ENCODE results near the gene TCEANC.
"Not testable (repeated sequence)": the region's sequence is repeated elsewhere in the genome, so short reads cannot be mapped to it uniquely, and the experiment has no call there.

Gene TCEANC, protein sequence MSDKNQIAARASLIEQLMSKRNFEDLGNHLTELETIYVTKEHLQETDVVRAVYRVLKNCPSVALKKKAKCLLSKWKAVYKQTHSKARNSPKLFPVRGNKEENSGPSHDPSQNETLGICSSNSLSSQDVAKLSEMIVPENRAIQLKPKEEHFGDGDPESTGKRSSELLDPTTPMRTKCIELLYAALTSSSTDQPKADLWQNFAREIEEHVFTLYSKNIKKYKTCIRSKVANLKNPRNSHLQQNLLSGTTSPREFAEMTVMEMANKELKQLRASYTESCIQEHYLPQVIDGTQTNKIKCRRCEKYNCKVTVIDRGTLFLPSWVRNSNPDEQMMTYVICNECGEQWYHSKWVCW

DNA sequence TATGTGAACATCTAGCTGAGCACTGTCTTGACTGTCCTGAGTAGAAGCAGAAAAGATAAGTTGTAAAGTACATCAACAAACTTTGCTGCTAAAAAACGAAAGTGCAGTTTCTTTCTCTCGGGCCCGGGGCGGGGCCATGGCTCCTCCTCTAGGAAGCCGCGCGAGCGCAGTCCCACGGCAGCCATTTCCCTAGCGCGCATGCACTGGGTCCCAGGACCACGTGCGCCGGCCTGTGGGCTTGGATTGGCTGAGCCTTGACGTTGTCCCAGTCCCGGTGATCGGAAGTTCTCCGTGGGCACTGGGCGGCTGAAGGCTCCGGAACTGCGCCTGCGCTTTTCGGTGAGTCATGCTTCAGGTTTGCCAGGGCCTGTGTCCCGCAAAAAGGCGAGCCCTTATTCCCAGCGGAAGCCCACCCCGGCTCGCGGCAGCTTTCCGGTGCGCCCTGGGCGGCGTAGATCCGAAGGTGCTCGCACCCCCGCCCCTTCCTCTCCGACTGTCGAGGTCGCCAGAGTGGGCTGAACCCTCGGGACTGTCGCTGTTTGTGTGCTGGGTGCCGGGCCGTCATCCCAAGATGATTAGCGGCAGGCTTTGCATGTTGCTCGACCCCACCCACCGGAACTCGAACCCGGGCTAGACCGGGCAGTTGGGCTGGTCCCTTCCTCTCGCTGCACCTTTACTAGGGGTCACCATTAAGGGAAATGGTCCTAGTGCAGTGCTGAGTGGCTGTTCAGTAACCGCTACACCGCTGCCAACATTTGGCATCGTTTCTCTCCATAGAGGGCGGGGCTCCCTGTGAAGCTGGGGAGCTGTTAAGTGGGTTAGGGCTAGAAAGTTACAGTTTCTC lies at the start of gene TCEANC:
Gene TCEANC, plus strand, starts transcription at position 292 of the 844 bp plus-strand sequence. CDS start 9,368 bp downstream, outside the sequence.
- peak; percentile 95 for DNase-seq

DNA sequence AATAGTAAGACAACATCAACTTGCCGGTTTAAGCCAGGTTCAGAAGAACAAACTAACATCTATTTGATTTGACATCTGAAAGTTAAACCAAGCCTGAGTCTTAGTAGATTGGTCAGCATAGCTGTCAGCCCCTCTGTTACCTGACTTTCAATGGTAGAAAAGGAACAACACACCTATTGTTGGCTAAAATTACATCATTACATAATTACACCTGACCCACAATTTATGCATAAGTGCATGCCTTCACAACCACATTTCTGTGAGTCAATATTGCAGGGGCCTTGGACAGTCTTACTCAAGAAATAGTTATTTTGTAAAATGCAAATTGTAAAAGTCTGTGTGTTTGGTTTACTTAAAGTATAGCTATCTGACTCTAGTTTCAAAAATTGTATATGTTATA lies 47.3 kb upstream of the TCEANC start:
- DNase-seq = no peak

DNA sequence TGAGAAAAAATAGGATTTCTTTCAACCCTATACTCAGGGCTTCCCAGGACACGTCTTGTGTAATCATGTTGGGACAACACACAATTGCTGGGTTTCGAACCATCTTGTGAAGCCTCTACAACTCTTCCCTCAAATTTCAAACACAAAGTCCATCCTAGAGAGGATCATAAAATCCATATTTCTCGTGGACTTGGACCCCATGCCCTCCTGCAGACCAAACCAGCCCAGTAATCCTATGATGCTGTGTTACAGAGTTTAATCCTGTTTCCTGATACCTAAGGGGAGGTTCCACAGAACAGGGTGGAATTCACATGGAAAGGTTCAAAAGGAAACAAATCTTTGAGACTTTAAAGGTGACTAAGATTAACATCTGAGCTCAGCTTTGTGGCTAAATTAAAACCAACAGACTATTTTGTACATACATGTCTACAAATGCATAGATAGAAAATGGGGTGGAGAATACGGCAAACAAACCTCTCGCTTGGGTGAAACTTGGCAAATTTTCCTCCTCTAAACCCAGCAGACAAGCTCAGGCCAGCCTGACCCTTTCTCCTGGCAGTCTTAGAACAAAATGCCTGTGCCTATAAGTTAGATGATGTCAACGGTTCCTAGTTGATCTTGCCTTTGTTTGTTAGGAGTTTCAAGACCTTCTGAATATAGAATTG lies 45.5 kb upstream of the TCEANC start:
- DNase-seq = no peak

DNA sequence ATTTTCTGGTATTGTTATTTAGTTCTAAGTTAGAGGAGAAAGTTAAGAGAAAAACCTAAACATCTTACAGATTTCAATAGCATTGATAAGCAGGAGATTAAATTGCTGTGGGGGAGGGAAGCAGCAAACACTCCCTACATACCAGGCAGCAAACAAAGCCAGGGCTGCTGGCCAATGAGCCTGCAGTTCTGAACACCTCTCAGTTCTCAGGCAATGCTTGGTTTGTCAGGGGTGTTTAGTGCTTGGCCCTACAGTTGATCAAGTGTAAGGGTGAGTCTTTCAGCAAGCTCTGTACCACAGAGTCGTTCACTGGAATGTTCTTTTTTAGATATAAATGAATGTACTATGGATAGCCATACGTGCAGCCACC lies 45.0 kb upstream of the TCEANC start:
- DNase-seq = no peak

DNA sequence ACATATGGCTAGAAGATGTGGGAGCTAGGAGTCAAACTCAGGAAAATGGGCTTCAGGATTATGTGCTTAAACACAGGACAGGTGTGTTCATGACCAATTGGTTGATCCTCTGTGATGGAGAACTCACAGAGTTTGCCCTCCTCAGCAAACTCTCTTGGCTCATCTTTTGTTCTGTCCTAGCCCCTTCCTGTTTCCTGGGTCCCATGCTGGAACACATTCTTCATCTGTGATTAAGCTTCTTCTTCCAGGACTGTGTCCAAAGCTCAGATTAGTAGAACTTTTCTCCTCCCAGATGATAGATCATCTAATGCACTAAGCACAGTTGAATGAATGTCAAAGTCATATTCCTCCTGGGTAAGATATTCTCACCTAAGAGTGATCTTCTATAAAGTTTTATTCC lies 38.8 kb upstream of the TCEANC start:
- DNase-seq = no peak

DNA sequence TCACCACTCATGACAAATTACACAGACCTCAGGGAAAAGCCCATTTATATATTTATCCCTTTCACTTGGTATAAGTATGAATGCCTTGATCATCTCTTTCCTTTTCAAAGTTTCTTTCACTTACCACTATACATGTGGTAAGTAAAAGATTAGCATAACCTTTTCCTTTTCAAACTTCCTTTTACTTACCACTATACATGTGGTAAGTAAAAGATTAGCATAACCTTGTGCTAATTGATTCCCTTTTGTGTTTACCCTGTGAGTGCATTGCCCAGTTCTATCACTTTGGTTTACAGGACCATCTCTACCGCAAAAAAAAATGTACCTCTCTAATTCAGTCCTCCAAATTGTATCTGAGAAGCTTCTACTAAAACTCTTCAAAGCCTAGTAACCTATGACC lies 32.7 kb upstream of the TCEANC start:
- DNase-seq = no peak

DNA sequence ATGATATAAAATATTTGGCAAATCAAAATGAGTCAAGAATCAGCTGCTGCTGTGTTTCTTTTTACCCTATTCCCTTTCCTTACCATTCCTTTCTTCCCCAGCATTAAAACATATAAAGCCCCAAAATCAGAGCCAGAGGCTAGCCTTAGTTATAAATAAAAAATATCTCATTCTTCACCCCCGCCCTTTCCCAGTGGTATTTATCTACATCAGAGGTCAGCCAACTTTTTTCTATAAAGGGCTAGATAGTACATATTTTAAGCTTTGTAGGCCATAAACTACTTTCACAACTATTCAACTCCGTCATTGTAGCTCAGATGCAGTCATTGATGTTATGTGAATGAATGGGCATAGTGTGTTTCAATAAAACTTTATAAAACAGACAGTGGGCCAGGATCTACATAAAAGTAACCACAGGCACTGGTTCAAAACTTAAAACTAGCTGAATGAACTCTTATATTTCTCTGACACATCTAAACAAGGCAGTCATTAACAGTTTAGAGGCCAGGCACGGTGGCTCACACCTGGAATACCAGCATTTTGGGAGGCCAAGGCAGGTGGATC lies 30.5 kb upstream of the TCEANC start:
- DNase-seq = no peak

DNA sequence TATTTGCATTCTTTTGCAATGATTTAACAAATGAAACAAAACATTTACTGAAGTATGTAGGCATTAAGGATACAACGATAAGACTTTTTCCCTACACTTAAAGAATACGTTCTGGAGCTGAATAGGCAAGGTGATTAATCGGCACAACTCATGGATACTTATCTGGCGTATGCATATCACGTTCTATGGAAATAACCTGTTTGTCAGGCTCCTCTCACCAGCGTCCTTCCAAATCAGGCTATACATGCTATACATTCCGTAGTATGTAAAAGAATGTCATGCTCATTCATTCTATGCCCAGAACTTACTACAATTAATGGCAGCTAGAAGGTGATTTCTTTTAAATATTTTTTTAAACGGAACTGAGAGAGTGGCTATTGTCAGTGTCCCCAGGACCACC lies 25.6 kb upstream of the TCEANC start:
- no peak for DNase-seq

DNA sequence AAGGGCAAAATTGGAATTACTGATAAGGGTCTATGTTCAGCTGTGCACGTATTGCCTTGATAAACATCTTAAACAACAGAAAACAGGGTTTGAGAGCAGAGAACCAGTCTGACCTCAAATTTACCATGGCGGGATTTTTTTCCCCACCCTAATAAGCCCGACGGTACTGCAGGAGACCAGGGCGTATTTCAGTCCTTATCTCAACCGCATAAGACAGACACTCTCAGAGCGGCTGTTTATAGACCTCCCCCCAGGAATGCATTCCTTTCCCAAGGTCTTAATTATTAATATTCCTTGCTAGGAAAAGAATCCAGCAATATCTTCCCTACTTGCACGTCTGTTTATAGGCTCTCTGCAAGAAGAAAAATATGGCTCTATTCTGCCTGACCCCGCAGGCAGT lies 15.7 kb upstream of the TCEANC start:
- not testable (repeated sequence) for DNase-seq

DNA sequence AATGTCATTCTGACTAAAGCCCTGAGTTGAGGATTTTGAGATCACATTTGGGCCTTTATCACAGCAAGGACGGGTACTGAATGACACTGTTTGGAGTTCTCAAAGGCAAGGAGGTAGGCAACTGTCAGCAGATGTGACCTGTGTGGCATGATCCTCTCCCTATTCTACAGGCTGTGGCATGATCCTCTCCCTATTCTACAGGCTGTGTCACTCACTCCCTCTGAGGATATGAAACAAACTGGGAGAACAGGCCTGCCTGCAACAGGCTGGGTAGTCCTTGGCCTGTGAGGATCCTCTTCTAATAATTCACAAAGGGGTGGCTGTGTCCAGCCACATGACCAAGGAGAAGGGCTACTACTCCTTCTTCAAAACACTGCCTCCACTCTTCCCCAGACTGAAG lies 14.9 kb upstream of the TCEANC start:
- DNase-seq = no peak

DNA sequence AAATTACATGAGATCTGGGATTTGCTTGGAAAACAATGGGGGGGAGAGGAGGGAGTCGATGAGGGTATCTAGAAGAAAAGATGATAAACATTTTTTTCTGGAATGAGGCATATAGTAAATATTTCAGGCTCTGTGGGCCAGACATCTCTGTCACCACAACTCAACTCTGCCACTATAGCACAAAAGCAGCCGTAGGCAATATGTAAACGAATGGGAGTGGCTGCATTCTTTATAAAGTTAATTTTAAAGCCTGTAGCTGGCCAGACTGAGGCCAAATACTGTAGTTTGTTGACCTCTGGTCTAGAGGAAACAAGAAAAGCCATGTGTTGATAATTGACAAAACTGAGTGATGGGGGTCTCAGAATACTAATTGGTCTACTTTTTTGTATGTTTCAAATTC lies 14.1 kb upstream of the TCEANC start:
- DNase-seq = peak; percentile 6

DNA sequence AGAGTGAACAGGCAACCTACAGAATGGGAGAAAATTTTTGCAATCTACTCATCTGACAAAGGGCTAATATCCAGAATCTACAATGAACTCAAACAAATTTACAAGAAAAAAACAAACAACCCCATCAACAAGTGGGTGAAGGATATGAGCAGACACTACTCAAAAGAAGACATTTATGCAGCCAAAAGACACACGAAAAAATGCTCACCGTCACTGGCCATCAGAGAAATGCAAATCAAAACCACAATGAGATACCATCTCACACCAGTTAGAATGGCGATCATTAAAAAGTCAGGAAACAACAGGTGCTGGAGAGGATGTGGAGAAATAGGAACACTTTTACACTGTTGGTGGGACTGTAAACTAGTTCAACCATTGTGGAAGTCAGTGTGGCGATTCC lies 11.3 kb upstream of the TCEANC start:
- DNase-seq = not testable (repeated sequence)

DNA sequence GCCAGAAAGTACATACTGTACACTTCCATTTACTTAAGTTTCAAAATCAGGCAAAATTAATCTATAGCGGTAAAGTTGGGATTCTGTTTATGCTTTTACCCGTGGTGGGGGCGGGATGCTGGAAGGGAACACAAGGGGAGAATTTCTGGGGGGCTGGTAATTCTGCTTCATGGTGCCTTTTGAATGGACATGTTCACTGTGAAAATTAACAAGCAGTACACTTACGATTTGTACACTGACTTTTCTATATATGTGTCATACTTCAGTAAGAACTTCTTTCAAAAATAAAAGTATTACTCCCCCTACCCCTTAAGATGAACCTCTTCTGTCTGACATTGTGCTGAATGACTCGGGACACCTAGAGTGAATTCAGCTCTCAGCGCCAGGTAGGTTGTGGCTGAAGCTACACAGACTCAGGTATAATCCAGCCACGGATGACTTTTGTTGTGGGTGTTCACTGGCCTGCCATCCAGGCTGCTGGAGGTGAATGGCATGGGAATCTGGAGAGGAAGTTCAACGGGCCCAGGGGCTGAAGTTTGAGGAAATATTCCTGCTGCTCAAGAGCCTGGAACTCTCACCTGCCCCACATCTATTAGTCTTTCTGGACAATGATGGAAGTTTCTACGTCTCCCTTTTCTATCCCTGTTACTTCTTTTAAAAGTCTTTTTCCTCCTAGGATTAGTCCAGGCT lies 7.3 kb upstream of the TCEANC start:
- DNase-seq = no peak

DNA sequence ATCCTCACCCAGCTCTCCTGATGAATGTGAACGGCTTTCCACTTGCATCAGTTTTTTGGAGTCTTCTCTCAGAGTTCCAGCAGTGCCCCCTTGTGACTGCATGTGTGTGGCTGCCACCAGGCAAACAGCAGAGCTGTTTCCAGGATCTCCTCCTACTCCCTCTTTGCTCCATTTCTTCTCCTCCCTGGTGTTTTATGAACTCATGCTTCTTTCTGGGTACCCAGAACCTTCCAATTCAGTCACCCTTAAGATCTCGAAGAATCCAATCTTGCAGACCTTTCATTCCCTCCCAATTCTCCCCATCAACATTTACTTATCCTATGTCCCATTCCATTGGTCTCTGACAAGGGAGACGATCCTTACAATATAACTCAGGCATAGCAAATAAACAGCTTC lies 6.8 kb upstream of the TCEANC start:
- peak; percentile 74 for DNase-seq

DNA sequence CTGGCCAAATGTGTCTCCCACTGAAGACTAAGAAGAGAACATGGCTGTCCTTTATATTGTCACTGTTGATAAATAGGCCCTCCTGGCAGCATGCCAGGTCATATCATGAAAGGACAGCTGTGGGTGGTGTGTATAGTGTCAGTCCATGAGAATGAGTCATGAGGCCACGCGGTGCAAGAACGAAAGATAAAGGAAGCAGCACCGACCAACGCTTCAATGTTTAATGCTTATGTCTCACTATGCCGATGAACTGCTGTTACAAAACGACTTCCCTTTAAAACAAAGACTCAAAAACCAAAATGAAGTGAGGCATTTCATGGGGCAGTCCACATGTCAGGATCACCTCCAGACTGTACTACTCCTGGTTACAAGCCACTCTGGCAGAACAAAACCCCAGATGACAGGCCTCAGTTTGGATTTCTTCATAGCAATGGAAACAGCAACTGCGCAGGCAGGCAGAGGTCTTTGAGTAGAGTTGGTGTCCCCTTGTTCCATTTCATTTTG lies 5.2 kb upstream of the TCEANC start:
- DNase-seq = peak; percentile 25

DNA sequence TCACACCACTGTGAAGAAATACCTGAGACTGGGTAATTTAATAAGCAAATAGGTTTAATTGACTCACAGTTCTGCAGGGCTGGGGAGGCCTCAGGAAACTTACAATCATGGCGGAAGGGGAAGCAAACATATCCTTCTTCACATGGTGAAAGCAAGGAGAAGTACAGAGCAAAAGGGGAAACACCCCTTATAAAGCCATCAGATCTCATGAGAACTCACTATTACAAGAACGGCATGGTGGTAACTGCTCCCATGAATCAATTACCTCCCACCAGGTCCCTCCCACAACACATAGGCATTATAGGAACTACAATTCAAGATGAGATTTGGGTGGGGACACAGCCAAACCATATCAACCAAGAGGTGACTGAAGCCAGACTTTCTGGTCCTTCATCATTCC lies 4.6 kb upstream of the TCEANC start:
- not testable (repeated sequence) for DNase-seq

DNA sequence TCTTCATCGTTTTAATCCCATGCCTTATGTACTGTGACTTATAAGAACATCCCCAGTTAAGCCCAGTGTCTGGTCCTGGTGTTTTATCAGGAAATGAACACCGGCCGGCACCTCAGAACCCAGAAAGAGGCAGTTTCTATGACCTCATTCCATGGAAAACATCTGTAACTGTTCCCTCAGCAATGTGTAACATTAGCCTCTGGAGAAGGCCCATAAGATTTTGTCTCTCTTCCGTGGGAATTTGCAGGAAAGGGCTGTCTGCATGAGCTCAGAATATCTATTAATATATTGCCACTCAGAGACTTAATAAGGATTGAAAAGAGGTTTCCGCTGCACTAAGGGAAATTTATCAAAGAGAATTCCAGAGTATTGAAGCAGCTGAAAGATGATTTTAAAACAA lies 3.1 kb upstream of the TCEANC start:
- peak; percentile 42 for DNase-seq

DNA sequence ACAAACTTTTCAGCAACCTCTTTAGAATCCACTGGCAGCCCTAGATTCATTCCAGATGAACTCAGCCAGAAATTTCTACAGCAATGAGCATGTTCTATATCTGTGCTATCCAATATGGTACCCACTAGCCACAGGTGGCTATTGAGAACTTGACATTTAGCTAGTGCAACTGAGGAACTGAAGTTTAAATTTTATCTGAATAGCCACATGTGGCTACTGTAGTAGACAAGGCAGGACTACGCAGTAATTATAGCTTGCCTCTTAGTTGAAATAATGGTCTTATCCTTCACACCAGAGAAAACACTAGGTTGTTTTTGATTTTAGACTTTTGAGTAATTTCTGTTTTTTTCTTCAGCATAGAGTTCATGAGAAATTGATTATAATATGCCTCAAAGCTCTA lies 2.6 kb upstream of the TCEANC start:
- DNase-seq = no peak

DNA sequence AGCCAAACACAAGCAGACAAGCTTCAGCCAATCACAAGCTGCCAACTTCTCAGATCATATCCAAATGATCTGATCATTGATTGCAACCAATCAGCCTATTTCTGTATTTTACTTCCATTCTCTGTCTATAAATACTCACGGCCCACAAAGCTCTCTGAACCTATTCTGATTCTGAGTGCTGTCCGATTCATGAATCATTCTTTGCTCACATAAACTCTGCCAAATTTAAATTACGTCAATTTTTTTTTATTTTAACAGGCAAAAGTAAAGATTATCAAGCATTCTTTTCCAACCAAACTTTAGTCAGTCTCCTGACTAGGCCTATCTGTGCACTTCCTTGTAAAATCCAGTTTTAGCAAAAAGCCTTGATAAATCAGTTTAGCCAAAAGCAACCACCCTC lies 1.8 kb upstream of the TCEANC start:
- DNase-seq = no peak

DNA sequence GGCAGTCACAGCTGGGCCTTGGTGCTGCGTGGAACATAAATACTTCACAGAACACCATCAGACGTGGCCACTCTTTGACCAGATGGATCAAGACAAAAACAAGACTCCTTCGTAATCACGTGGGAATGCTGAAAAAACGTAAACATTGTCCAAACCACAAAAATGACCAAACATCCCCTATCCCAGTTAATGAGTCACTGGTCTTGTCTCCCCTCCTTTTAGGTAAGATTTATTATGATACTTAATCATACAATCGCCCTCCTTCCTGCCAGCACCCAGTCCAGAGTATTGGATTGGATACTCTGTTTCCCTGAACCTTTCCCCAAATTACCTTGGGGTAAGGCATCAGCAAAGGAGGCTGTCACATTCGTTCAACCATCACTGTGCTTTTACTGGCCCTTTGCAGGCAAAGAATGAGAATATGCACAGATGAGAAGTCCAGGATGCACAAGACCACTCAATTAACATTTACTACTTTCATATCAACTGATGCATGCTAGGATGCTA lies 601 bp upstream of the TCEANC start:
- DNase-seq = no peak

DNA sequence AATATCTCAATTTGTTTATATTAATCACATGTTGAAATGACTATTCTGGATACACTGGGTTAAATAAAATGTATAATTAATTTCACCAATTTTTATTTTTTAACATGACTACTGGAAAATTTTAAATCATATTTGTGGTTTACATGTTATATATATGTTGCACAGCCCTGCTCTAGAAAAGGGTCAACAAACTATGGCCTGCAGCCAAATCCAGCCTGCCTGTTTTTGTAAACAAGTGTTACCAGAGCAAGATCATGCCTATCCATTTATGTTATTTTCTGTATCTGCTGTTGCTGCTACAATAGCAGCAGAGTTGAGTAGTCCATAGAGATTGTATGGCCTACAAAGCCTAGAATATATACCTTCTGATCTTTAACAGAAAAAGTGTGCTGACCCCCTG lies 1.2 kb downstream of the TCEANC start:
- DNase-seq = no peak

DNA sequence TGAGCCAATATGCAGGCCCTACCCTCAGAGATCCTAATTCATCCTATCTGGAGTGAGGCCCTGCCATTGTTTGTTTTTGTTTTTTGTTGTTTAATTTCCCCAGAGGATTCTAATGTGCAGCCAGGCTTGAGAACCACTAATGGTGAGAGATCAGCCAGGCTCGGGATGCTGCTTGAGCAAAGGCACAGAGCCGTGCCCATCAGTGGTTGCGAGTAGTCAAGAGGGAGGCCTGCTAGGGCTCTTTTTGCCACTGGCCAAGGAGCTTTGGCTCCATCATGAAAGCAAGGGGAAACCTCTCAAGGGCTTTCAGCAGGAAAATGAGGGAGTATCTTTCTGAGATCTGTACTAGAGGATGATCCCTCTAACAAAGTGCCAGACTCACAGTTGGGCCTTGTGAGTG lies 2.7 kb downstream of the TCEANC start:
- no peak for DNase-seq
